ENCODE measurements around the gene PAQR9. TPM values are rescaled to one million over a fixed set of nuclear protein-coding genes. Genes with fewer than 3 reads are reported as not detected.
A peak's percentile ranks its signal among the peaks of the same experiment; 100 is the strongest.

Gene PAQR9
- total RNA-seq, 1 donor from 2014 or later, result 19.1 TPM

- DNase-seq (no peak), ATAC-seq (no peak)
- intact Hi-C loops (cut with micrococcal nuclease), result no loop called here
These were observed 3.1 kb downstream of the PAQR9 start for GRCh38 chr3:142960322-142960850.

- intact Hi-C loops (cut with micrococcal nuclease), result no loop called here
- DNase-seq (no peak), ATAC-seq (peak; percentile 70)
These were observed 4.8 kb downstream of the PAQR9 start for GRCh38 chr3:142958707-142959106.

- DNase-seq (no peak), ATAC-seq (no peak)
- intact Hi-C loops (cut with micrococcal nuclease), result no loop called here
These were observed 10.0 kb downstream of the PAQR9 start for GRCh38 chr3:142953443-142953842.

- DNase-seq, result no peak
- intact Hi-C loops (cut with micrococcal nuclease), result no loop called here
- peak; percentile 55 for ATAC-seq
These were observed 10.9 kb downstream of the PAQR9 start for GRCh38 chr3:142952272-142953193.

- ATAC-seq (no peak), DNase-seq (no peak)
- intact Hi-C loops (cut with micrococcal nuclease), result no loop called here
These were observed 11.7 kb downstream of the PAQR9 start for GRCh38 chr3:142951794-142952193.

GRCh38 chr3:142950972-142951371 lies 12.5 kb downstream of the PAQR9 start:
- ATAC-seq (no peak), DNase-seq (no peak)
- intact Hi-C loops (cut with micrococcal nuclease), result no loop called here

- peak; percentile 53 for ATAC-seq
- no peak for DNase-seq
These were observed 15.5 kb downstream of the PAQR9 start for GRCh38 chr3:142947799-142948575.

GRCh38 chr3:142947352-142947751 lies 16.1 kb downstream of the PAQR9 start:
- intact Hi-C loops (cut with micrococcal nuclease), result no loop called here
- DNase-seq (peak; percentile 31), ATAC-seq (peak; percentile 35)

More at GRCh38 chr3:142947799-142948575, 15.5 kb downstream of the PAQR9 start:
- intact Hi-C loops (cut with micrococcal nuclease), result no loop called here

GRCh38 chr3:142946861-142947260 lies 16.6 kb downstream of the PAQR9 start:
- ATAC-seq, result no peak
- intact Hi-C loops (cut with micrococcal nuclease), result no loop called here
- no peak for DNase-seq

- ATAC-seq (no peak), DNase-seq (no peak)
- intact Hi-C loops (cut with micrococcal nuclease), result no loop called here
These were observed 18.5 kb downstream of the PAQR9 start for GRCh38 chr3:142945023-142945422.

- intact Hi-C loops (cut with micrococcal nuclease), result no loop called here
- ATAC-seq (no peak), DNase-seq (no peak)
These were observed 19.1 kb downstream of the PAQR9 start for GRCh38 chr3:142944342-142944741.

- no peak for DNase-seq
- intact Hi-C loops (cut with micrococcal nuclease), result no loop called here
- ATAC-seq, result no peak
These were observed 19.6 kb downstream of the PAQR9 start for GRCh38 chr3:142943870-142944269.

GRCh38 chr3:142943349-142943748 lies 20.1 kb downstream of the PAQR9 start:
- intact Hi-C loops (cut with micrococcal nuclease), result no loop called here
- no peak for ATAC-seq
- no peak for DNase-seq

GRCh38 chr3:142941373-142942123 lies 21.9 kb downstream of the PAQR9 start:
- DNase-seq (no peak), ATAC-seq (no peak)
- intact Hi-C loops (cut with micrococcal nuclease), result no loop called here

- DNase-seq (no peak), ATAC-seq (no peak)
- intact Hi-C loops (cut with micrococcal nuclease), result no loop called here
These were observed 23.0 kb downstream of the PAQR9 start for GRCh38 chr3:142940472-142940871.

- no peak for ATAC-seq
- intact Hi-C loops (cut with micrococcal nuclease), result no loop called here
- no peak for DNase-seq
These were observed 23.5 kb downstream of the PAQR9 start for GRCh38 chr3:142940000-142940399.

GRCh38 chr3:142935963-142936362 lies 27.5 kb downstream of the PAQR9 start:
- intact Hi-C loops (cut with micrococcal nuclease), result no loop called here
- DNase-seq (no peak), ATAC-seq (no peak)

- DNase-seq (no peak), ATAC-seq (no peak)
- intact Hi-C loops (cut with micrococcal nuclease), result no loop called here
These were observed 28.6 kb downstream of the PAQR9 start for GRCh38 chr3:142934887-142935269.

GRCh38 chr3:142934128-142934886 lies 29.2 kb downstream of the PAQR9 start:
- intact Hi-C loops (cut with micrococcal nuclease), result no loop called here
- DNase-seq, result no peak
- no peak for ATAC-seq

Data from left ventricle myocardium superior (tissue), 1 donor.